NCI-H2227 (cell line): ENCODE results near the gene CERS1.

Source experiments
- DNase-seq: peaks from one replicate; lab custom pipeline; 2025; ENCODE audit not compliant: unreplicated experiment; lab: John Stamatoyannopoulos, UW

Gene CERS1

DNA sequence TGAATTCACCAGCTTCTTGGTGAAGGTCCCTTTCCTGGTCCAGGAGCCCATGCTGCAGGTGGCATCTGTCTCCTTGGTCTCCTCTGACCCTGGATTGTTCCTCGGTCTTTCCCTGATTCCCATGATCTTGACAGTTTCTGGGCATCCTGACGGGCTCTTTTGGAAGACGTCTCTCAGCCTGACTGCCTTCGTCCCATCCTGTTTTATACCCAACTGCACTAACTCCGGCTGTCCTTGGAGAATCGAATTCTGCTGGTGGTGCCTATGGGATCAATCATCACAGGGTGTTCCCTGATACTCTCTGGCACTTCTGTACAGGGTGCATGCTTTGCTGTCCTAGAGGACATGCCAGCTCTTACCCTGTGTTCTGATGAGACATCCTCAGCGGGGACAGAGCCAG lies 19.1 kb downstream of the CERS1 start:
- DNase-seq = no peak

DNA sequence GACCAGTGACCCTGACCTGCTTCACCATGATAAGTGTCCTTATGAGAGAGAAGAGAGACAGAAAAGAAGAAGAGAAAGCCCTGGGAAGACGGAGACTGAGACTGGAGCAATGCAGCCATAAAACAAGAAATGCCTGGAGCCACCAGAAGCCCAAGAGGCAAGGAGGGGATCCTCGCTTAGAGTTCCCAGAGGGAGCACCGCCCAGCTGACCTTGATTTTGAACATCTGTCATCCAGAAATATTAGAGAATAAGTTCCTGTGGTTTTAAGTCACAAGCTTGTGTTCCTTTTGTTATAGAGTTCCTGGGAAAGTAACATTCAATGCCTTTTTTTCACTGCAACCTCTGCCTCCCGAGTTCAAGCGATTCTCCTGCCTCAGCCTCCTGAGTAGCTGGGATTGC lies 20.2 kb downstream of the CERS1 start:
- no peak for DNase-seq

DNA sequence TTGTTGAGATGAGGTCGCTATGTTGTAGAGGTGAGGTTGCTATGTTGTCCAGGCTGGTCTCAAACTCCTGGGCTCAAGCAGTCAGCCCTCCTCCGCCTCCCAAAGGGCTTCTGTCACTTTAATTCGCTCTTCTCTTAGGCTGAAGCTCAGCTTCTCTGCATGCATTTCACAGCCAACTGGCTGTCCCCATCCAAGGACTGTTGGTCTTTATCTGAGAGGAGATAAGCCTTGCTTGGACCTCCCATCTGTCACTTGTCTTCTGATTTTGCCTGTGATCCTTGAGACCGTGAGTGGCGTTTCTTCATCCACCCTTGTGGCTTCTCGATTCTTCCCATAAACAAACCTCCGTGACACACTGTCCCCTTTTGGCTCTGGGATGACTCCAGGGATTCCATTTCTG lies 24.4 kb downstream of the CERS1 start:
- no peak for DNase-seq

DNA sequence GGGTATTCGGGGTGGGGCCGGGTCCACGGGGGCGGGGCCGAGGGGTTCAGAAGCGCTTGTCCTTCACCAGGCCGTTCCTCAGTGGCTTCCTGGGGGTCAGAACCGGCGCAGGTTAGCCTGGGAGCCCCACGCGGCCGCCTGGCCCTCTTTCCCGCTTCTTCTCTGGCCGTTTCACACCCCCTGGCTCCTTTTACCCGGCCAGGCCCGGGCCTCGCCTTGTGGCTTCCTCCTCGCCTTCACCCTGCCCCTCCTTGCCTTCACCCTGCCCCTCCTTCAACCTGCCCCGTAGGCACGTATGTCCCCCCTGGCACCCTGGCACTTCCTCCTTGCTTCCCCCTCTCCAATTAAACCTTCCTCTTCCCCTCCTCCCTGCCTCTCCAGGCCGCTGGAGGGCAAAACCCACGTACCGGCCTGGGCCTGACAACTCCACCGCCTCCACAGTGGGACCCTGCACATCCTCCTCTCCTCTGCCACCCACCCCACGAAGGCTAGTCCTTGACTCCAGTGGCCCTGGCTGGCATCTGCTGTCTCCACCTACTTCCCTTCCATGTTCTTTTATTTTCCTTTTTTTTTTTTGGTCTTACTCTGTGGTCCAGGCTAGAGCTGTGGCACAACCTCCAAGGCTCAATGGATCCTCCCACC lies 25.3 kb downstream of the CERS1 start:
- DNase-seq = no peak

- DNase-seq = no peak
Measured at GRCh38 chr19:18869781-18870530, 26.0 kb downstream of the CERS1 start.

- no peak for DNase-seq
Measured at GRCh38 chr19:18869023-18869618, 26.8 kb downstream of the CERS1 start.

DNA sequence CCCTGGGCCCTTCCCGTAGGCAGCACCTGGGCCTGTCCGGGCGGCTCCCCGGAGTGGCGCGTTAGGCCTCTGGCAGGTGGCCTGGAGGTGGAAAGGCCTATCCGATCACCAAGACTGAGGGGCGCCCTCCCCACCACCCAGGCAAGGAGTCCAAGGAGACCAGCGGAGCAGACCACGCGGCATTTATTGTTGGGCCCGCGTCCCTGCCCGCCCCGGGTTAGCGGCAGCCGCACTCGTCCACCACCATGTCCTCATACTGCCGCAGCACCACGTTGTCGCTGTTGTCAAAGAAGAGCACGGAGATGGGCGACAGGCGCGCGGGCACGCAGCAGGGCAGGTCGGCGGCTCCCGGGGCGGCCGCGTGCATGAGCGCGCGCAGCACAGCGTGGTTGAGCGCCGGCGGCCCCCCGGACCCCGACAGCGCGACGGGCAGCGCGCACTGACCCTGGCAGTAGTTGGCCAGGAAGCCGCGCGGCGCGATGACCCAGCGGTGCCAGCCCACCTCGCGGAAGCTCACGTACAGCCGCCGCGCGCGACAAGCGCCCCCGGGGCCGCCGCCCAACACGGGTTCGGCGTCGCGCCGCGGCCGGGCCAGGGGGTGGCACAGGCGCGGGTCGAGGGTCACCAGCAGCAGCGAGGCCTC lies 27.5 kb downstream of the CERS1 start:
- DNase-seq = no peak

DNA sequence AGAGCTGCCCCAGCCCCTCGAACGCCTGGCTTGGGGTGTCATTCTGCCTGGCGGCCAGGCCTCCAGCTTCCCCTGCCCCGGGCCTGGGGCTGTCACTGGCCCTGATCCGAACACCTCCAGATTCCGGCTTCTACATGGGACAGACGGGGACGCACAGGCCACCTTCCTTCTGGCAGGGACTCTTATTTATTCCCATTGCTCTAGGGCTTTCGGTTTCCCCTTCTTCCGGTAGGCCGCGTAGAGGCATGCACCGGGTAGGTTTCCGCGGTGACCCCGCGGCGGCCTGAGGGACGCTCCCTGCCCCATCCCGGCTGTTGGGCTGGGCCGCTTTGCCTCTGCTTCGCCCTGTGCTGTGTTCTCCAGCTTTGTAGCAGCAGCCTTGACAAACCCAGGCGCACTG lies 28.2 kb downstream of the CERS1 start:
- no peak for DNase-seq

- no peak for DNase-seq
Measured at GRCh38 chr19:18867199-18867598, 28.8 kb downstream of the CERS1 start.

DNA sequence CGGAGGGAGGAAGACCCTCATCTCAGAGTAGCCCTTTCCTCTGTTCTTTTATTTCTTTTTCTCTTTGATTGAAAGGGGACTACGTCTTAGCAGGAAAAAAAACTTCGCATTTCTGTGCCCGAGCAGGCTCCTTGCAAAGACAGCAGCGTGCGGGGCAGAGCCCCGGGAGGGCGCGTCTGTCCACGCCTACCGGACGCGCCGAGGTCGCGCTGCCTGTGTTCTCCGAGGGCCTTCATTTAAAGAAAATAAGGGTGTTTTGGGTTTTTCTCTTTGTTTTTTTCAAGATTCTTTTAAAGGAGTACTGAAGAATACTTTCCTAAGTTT lies 29.2 kb downstream of the CERS1 start:
- no peak for DNase-seq

GRCh38 chr19:18865973-18866799 lies 29.8 kb downstream of the CERS1 start:
- DNase-seq = peak; percentile 7

GRCh38 chr19:18865106-18865972 lies 30.6 kb downstream of the CERS1 start:
- DNase-seq = no peak

DNA sequence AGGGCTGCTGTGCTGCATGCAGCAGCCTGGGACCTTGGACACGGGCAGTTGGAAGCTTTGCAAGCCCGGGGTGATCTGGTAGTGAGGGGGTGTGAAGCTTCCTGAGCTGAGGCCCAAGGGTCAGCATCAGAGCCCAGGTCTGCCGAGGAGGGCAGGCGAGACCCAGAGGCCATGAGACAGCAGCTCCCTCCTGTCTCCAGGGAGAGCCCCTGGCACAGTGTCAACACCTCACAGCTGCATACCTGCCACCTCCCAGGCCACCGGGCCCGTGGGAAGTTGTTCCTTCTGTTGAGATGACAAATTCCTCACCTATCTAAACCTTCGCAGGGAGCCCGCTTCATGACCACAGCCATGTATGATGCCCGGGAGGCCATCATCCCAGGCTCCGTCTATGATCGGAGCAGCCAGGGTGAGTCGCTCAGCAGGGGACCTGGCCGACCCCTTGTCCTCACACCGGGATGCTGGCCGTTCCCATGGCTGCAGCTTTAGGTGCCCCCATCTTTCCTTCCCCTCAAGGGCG lies 32.1 kb downstream of the CERS1 start:
- no peak for DNase-seq

DNA sequence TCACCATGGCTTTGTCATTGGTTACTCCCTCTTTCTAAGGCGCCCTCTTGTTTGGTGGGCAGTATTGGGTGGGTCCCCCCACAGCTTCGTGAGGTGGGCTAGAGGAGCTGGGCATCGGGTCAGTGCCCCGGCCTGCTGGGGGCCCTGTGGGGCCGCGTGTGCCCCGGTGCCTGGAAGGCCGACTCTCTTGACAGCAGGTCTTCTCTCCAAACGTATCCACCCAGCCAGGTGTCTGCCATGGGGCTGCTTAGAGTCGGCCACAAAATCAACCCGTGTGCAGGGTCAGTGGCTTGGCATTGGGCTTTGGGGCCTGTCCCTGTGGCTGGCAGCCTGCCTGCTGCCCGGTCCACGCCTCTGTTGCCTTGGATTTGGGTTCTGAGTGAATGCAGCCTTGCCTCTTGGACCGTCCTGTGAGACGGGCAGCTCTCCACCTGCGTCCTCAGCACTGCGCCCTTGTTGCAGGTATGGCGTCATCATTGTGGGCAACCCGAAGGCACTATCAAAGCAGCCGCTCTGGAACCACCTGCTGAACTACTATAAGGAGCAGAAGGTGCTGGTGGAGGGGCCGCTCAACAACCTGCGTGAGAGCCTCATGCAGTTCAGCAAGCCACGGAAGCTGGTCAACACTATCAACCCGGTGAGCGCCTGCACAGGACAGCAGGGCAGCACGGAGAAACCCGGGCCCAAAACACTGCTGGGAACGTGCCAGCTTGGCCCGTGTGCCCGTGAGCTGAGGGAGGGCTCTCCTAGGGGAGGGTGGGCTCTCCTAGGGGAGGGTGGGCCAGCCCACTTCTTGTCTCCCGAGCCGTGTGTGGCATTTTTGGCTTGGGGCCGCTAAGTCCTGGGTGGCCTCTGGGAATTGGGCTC lies 32.7 kb downstream of the CERS1 start:
- no peak for DNase-seq

GRCh38 chr19:18861917-18862316 lies 34.0 kb downstream of the CERS1 start:
- no peak for DNase-seq

DNA sequence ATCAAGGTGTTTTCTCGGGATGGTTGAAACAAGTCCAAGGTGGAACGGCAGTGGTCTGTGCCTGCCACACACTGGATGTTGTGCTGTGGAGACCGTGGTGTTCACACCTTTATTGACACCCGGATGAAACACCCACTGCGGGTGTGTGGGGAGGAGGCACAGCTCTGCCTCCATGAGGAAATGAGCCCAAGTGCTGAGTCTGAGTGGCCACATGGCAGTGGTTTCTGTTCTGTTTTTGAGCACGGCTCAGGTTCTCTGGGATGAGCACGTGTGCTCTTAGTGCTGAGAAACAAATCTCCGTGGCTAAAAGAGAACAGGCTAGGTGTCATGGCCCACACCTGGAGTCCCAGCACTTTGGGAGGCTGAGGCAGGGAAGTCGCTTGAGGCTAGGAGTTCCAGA lies 34.7 kb downstream of the CERS1 start:
- no peak for DNase-seq

DNA sequence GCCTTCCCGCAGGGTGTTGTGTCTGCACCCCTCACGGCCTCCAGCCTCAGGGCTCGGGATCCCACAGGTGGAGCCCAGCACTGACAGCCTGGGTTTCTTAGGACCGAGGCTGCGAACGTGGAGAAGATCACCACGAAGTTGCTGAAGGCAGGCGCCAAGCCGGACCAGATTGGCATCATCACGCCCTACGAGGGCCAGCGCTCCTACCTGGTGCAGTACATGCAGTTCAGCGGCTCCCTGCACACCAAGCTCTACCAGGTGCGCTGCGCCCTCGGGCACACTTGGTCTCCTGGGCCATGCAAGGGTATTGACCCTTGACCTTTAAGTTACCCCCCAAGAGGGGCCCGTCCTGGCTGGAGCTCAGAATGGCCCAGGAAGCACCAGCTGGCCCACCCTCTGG lies 35.2 kb downstream of the CERS1 start:
- DNase-seq = no peak

DNA sequence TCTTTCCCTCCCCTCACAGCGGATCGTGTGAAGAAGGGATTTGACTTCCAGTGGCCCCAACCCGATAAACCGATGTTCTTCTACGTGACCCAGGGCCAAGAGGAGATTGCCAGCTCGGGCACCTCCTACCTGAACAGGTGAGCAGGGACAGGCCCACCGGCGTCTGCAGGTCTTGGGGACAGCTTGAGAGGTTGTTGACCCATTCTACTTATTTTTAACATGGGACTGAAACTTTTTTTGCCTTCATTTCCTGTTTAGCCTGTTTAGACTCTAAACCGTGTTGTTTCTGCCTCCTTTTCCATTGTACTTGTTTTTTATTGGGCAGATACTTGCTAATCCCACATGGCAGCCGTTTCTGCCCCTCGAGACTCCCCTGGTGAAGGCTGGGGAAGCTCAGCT lies 35.7 kb downstream of the CERS1 start:
- no peak for DNase-seq

- no peak for DNase-seq
Measured at GRCh38 chr19:18859676-18860301, 36.2 kb downstream of the CERS1 start.
